ENCODE measurements around the gene BBLN.
"Not testable (repeated sequence)": the region's sequence is repeated elsewhere in the genome, so short reads cannot be mapped to it uniquely, and the experiment has no call there.

BBLN gene

GRCh38 chr9:128124873-128125579 is 35.0 kb upstream of the BBLN start:
- DNase-seq = peak; percentile 63

- no peak for DNase-seq
Measured at GRCh38 chr9:128125580-128126354, 34.3 kb upstream of the BBLN start.

- peak; percentile 80 for DNase-seq
Measured at GRCh38 chr9:128127568-128127989, 32.5 kb upstream of the BBLN start, which contains the start of gene PTGES2. Gene PTGES2, minus strand, starts transcription at chr9:128127729. Its CDS starts 12 bp downstream, at chr9:128127717.

GRCh38 chr9:128127990-128128835 is 31.9 kb upstream of the BBLN start:
- peak; percentile 85 for DNase-seq

GRCh38 chr9:128128836-128129590 is 31.1 kb upstream of the BBLN start:
- no peak for DNase-seq

GRCh38 chr9:128129976-128130590 is 30.0 kb upstream of the BBLN start:
- DNase-seq = not testable (repeated sequence)

- DNase-seq = not testable (repeated sequence)
Measured at GRCh38 chr9:128130651-128131050, 29.4 kb upstream of the BBLN start.

GRCh38 chr9:128131346-128131745 is 28.7 kb upstream of the BBLN start:
- not testable (repeated sequence) for DNase-seq

GRCh38 chr9:128132139-128132538 is 27.9 kb upstream of the BBLN start:
- DNase-seq = not testable (repeated sequence)

- not testable (repeated sequence) for DNase-seq
Measured at GRCh38 chr9:128135561-128135960, 24.5 kb upstream of the BBLN start.

- DNase-seq = no peak
Measured at GRCh38 chr9:128136816-128137793, 23.0 kb upstream of the BBLN start.

- DNase-seq = no peak
Measured at GRCh38 chr9:128138001-128138400, 22.1 kb upstream of the BBLN start.

- no peak for DNase-seq
Measured at GRCh38 chr9:128139621-128140020, 20.4 kb upstream of the BBLN start.

- DNase-seq = no peak
Measured at GRCh38 chr9:128141604-128142003, 18.5 kb upstream of the BBLN start.

- peak; percentile 49 for DNase-seq
Measured at GRCh38 chr9:128142061-128142460, 18.0 kb upstream of the BBLN start.

- DNase-seq = no peak
Measured at GRCh38 chr9:128142596-128142995, 17.5 kb upstream of the BBLN start.

- no peak for DNase-seq
Measured at GRCh38 chr9:128143525-128144238, 16.4 kb upstream of the BBLN start.

- no peak for DNase-seq
Measured at GRCh38 chr9:128144239-128145181, 15.6 kb upstream of the BBLN start.

GRCh38 chr9:128145536-128145935 is 14.5 kb upstream of the BBLN start:
- DNase-seq = no peak
